Occipital lobe (tissue), 2 donors: Measurements from ENCODE around the gene DDX56. TPM values are rescaled to one million over a fixed set of nuclear protein-coding genes. Genes with fewer than 3 reads are reported as not detected.

ENCODE experiments used
- DNase-seq: peaks from one replicate; lab custom pipeline; 2025; lab: John Stamatoyannopoulos, UW
- total RNA-seq: library from RNA; depleted of rRNA; stranded (reverse); fragments of >200 nt; gene quantifications from one replicate; pipeline ENCODE4 v1.2.3, GENCODE V29; 2014

DDX56 gene
- total RNA-seq, 1 donor from 2014 or later, result 46.8 TPM

DNA sequence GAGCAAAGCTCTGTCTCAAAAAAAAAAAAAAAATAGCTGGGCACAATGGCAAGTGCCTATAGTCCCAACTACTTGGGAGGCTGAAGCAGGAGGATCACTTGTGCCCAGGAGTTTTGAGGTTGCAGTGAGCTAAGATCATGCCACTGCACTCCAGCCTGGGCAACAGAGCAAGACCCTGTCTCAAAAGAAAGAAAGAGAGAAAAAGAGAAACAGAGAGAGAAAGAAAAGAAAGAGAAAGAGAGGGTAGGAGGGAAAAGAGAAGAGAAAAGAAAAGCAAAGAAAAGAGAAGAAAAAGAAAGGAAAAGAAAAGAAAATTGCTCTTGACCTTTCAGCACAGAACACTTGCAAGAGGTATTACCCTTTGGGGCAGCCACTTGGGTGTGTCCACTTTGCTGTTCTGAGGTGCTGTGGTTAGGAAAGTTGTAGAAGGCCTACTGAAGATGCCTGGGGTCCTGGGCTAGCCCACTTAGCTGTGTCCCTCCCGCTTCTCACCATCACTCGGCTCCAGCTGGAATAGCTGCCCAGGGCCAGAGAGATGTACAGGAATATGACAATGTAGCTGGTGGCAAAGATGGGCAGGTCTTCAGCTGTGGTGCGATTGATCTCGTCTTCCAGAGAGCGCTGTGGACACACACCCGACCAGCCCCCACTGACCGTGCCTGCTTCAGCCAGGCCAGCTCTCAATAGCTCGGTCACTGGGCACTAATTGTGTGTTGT is 38.2 kb downstream of the DDX56 start:
- no peak for DNase-seq

DNA sequence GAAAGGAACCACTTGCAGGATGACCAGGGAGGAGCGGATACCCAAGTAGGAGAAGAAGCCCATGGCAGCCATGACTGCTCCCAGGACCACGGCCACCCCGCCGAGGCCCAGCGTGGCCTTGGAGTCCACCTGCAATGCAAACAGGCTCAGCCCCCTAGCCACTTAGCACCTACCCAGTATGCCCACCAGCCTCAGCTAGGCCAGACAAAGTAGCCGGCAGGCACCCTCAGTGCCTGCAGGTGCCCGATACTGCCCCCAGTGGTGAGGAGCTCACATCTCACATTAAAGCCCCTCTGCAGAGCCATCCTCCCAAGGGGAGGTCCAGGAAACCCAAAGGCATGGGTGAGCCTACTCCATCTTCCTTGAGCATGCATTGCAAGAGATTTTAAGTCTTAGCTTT is 39.2 kb downstream of the DDX56 start:
- no peak for DNase-seq

DNA sequence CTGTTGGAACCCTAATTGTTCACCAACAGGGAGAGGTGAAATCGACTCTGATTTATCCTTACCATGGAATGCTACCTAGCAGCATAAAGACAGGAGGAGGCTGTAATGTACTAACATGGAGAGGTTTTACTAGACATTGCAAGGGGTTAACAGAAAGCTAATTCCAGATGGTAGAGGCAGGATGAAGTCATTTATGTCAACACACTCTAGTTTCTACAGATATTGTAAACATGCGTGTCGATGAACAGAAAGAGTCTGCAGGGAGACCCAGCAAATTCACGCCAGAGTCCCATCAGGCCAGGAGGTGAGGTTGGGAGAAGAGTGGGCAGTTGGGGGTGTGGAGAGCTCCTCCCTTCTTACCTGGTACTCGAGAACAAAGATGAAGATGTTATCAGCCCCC is 39.6 kb downstream of the DDX56 start:
- no peak for DNase-seq

DNA sequence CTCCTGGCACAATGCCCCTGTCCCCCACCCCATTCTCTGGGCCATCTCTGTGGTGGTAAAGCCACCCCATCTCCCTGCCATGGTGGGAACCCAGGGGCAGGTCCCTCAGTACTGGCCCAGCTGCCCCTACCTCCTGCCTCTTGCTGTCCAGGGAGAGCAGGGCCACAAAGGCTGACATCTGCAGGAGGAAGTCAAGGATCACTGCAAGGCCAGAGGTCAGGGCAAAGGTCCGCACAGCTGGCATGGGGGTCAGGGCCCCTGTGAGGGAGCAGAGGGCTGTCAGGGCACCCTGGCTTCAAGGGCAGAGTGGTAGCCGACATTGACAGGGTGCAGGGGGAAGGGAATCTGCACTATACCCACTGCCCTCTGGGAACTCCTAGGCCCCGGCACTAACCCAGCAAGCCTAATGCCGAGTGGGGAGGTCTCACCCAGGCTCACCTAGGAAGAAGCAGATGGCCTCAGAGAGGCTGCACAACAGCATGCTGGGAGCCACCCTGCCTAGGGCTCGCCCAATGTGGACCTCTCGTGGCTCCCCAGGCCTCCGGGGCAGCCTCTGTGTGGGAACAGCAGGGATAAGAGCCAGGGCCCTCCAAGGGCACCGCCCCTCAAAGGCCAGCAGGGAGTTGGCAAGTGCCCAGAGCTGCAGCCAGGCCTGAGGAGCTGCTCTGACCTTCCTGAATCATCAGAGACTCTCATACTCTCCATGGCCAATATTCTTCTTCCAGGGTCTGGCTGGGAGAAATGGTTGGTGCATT is 40.2 kb downstream of the DDX56 start:
- DNase-seq, result no peak

DNA sequence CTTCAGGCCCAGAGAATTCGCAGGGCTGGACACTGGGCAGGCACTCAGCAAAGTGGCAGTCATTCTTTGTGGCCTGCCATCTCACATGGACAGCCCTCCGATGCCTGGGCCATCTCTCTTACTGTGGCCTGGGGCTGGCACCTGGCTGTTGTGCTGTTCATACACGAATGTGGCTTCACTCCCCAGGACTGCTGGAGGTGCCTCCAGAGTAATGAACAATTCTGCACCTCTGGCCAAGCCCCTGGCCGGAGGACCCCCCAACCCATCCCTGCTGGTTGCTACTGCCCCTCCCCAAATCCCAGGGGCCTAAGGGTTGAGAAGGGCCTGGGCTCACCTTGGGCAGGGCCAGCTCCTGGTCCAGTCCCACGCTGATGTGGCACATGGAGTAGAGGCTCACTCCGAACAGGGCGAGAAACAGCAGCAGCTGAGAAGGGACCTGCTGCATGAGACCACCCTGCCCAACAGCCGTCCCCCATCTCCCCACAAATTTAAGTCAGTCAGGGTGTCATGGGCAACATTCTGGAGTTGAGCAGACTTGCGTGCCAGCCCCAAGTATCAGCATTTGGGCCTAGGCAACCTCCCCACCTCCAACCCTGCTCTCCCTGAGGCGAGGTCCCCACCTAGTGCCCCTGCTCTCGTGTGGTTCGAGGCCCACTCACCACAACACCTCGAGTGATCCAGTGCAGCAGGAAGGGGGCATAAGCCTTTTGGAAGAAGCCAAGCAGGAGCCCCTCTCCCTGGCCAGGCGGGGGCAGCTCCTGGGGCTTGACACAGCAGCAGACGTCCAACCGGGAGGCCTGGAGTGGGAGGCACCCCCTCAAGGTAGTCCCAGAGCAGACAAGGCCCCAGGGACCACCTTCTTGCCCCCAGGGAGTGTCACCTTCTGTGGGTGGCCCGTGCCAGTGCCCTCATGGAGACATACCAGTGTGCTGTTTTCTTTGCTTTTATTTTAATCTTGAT is 42.0 kb downstream of the DDX56 start:
- no peak for DNase-seq

DNA sequence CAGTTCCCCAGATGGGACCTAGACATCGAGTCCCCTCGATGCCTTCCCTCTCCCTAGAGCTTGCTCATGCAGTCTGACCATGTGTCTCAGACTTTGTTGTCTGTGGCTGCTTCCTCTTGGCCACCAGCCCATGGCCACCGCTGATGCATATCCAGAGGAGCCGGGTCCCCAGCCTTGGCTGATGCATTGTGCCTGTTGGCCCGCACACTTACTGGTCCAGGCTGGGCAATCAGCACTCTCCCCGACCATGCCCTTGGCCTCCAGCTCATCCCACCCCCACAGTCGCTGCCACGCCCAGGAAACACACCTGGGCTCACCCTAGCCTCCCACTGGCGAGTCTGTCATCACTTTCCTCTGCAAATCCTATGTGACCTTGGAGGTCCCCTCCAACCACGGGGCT is 42.7 kb downstream of the DDX56 start:
- no peak for DNase-seq

DNA sequence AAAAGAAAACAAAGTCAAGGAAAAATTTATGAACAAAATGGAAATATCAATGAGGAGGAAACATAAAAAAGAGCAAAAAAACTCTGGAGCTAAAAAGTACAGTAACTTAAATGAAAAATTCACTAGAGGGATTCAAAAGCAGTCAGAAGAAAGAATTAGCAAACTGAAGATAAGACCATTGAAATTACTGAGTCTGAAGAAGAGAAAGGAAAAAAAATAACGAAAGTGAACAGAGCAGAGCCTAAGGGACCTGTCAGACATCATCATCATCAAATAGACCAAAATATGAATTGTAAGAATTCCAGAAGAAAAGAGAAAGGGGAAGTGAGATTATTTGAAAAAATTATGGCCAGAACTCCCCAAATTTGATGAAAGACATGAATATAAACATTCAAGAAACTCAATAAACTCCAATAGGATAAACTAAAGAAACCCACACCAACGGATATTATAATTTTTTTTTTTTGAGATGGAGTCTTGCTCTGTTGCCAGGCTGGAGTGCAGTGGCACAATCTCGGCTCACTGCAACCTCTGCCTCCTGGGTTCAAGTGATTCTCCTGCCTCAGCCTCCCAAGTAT is 48.8 kb downstream of the DDX56 start:
- DNase-seq, result no peak

DNA sequence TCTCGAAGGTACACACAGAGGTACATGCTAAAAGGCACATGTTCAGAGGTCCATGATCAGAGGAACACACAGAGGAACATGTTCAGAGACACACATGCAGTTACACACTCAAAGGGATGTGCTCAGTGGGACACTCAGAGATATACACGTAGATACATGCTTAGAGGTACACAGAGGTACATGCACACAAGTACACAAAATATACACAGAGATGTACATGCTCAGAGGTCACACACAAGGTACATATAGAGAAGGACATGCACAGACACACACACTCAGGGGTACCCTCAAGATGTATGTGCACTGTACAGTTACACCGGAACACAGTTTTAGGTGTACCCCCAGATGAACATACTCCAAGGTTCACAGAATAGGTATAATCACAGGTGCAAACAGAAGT is 51.4 kb downstream of the DDX56 start:
- DNase-seq, result no peak

DNA sequence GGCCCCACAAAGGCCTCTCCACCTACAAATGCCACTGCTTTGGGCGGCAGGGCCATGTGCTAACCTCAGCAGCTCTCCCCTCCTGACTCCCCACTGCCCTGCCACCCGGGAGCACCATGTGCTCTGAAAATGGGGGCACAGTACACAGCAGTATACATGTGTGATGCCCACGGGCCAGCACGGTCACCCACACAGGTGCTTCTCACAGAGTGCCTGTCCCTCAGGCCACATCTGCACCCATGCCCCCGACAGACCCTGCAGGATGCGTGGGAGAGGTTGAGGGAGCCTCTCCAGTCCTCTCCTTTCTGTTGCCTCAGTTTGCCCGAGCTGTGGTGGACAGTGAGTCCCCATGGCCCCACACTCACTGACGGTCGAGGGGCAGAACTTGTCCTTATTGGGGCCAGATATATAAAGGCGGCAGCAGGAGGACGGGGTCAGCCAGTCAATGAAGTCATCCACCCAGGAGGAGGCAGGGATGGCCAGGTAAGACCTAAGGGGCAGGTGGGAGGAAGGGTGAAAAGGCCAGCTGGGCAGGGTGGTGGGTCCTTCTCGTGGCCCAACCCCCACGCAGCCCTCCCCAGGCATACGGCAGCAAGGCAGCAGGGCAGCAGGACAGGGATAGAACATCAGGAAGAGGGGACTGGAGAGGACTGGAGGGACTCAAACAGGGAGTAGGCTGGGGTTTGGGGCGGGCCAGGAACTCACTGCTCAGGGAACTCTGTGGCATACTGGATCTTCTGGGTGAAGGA is 52.2 kb downstream of the DDX56 start:
- DNase-seq, result no peak

DNA sequence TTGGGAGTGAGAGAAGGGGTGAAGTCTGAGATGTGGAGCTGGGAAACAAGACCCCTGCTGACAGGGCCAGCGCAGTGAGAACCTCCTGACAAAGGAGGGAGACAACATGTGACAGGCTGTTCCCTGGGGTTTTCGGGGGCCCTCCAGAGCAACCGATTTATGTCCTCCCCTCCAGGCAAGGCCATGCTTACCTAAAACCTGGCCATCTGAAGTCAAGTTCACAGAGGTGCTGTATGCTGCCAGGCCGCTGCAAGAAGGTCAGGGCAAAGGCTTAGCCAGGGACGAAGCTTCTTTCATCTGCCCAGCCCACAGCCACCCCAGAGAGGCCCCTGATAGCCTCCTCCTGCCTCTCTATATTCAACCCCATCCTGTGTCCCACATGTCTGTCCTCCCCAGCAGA is 53.1 kb downstream of the DDX56 start:
- no peak for DNase-seq

DNA sequence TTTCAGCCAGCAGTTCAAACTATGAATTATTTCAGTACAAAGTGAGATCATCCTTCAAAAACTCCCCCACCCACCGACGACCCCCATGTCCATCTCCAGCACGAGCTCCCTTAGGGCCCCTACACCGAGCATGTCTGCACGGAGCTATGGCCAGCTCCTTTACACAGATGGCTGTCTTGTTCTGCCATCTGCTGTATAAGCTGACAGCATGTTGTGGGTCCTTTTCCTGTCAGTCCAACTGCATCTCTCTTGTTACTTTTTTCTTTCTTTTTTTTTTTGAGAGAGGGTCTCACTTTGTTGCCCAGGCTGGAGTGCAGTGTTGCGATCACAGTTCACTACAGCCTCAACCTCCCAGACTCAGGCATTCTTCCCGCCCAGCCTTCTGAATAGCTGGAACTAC is 54.2 kb downstream of the DDX56 start:
- no peak for DNase-seq

DNA sequence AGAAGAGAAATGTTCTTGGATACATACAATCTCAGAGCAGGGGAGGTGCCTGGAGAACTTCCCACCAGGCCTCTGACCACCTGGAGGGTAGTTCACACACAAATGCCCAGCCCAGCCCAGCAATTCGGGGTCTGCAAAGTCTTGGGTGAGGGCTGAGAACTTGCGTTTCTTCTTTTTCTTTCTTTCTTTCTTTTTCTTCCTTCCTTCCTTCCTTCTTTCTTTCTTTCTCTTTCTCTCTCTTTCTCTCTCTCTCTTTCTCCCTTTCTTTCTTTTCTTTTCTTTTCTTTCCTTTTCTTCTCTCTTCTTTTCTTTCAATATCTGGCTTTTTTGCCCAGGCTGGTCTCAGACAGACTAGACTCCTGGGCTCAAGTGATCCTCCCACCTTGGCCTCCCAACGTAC is 54.9 kb downstream of the DDX56 start:
- DNase-seq, result no peak

DNA sequence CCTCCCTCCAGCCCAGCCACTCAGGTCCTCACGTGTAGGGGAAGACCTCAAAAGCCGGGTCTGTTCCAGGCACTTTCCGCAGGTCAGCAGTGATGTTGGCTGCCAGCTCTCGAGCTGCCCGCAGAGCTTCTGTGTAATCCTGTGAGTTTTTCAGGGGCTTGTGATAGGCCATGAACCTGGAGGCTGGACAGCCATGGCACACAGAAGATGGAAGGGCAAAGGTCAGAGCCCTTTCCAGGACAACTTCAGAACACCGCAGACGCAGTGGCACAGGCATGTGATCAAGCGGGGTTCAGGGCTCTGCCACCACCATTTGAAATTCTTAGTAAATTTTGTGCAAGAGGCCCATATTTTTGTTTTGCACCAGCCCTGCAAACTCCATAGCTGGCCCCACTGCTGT is 56.5 kb downstream of the DDX56 start:
- no peak for DNase-seq

Other genes with a start within 250 kb of the DDX56 start
- 96.1 TPM for gene CAMK2B, start 248.3 kb downstream of the DDX56 start, total RNA-seq
- 124 TPM for gene NUDCD3, start 83.2 kb downstream of the DDX56 start, total RNA-seq
- 0.16 TPM for gene NPC1L1, start 32.6 kb downstream of the DDX56 start, total RNA-seq
- gene TMED4, start 8.3 kb upstream of the DDX56 start, total RNA-seq, result 74.2 TPM
- gene OGDH, start 32.7 kb upstream of the DDX56 start, total RNA-seq, result 40.9 TPM
- 12.6 TPM for gene ZMIZ2, start 174.9 kb upstream of the DDX56 start, total RNA-seq
- 882 TPM for gene PPIA, start 222.8 kb upstream of the DDX56 start, total RNA-seq